NCI-H2029 treated with DMSO at 0.1 percent for 48 hours (cell line): ENCODE results near the gene TRAFD1.
A peak's percentile ranks its signal among the peaks of the same experiment; 100 is the strongest.
"Not testable (repeated sequence)": the region's sequence is repeated elsewhere in the genome, so short reads cannot be mapped to it uniquely, and the experiment has no call there.

ENCODE experiments used
- DNase-seq: peaks from one replicate; lab custom pipeline; 2025; lab: John Stamatoyannopoulos, UW

TRAFD1 gene, protein sequence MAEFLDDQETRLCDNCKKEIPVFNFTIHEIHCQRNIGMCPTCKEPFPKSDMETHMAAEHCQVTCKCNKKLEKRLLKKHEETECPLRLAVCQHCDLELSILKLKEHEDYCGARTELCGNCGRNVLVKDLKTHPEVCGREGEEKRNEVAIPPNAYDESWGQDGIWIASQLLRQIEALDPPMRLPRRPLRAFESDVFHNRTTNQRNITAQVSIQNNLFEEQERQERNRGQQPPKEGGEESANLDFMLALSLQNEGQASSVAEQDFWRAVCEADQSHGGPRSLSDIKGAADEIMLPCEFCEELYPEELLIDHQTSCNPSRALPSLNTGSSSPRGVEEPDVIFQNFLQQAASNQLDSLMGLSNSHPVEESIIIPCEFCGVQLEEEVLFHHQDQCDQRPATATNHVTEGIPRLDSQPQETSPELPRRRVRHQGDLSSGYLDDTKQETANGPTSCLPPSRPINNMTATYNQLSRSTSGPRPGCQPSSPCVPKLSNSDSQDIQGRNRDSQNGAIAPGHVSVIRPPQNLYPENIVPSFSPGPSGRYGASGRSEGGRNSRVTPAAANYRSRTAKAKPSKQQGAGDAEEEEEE

GRCh38 chr12:112125250-112125999 lies at the start of gene TRAFD1:
Gene TRAFD1 (plus strand): TSS chr12:112125560. CDS start chr12:112130523, 4,963 bp downstream.
- peak; percentile 81 for DNase-seq

- no peak for DNase-seq
Measured at GRCh38 chr12:112087055-112087850, 38.1 kb upstream of the TRAFD1 start.

DNA sequence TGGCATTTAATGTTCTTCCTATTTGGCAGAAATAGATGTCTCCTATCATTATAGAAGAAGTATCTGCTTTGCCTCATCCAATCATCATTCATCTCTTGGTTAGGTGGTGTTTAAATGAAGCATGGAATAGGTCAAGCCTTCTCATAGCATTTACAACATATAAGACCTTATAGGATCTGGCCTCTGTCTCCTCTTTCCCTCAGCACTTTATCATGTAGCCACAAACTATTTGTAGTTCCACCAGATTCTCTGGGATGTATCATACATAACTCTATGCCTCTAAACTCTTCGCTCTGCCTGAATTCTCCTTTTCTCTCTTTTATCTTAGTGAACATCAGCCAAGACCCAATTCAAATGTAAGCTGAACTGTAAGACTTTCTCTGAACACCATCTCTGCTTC lies 37.5 kb upstream of the TRAFD1 start:
- no peak for DNase-seq

DNA sequence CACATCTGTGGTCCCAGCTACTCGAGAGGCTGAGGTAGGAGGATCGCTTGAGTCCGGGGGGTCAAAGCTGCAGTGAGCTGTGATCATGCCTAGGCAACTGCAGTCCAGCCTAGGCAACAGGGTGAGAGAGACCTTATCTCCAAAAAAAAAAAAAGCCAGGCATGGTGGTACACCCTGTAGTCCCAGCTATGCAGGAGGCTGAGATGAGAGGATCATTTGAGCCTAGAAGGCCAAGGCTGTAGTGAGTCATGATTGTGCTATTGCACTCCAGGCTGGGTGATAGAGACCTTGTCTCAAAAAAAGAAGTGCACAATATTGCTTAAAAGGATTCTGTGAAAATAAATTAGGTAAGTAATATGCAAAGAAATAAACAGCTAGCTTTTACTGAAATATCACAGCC lies 33.8 kb upstream of the TRAFD1 start:
- no peak for DNase-seq

DNA sequence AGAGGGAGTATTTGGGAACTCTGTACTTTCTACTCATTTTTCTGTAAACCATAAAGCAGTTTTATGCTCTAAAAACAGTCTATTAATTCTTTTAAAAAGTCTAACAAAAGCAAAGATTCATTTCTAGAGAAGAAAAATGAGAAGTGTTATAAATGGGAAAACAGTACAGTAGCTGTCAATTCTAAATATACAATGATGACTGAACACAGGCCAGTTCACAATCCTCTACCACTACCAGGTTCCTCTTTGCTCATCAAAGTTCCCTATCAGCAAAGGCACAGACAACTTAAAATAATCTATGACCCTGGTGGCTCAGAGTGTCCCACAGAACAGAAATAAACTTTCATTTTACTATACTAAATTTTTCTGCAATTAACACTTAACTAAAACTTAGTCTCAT lies 29.3 kb upstream of the TRAFD1 start:
- DNase-seq: no peak

DNA sequence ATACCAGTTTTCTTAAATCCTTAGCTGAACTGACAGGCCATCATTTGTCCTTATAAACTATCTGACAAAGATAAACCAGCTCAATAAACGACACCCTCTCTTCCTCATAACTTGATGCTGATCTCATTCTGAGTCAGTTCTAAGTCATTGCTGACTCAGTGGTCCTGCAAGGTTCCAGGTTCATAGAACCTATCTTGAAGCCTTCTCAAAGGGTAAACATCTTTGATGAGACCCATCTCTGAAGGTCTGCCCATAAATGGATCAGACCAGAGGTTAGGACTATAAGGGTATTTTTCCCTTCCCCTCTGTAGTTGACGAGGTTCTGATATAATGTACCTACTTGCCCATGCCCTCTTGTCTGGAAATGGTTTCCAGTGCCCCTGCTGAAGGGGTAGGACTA lies 28.7 kb upstream of the TRAFD1 start:
- no peak for DNase-seq

DNA sequence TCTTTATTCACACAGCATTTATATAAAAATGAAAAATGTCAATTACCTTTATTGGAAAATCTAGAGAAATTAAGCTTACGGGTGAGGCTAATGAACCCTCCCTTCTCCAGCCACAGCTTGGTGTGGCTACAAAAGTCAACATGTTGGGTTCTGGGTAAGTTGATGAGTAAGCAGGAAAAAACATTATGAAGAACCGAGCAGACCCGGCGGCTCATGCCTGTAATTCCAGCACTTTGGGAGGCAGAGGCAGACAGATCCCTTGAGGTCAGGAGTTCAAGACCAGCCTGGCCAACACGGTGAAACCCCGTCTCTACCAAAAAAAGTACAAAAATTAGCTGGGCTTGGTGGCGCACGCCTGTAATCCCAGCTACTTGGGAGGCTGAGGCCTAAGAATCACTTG lies 27.7 kb upstream of the TRAFD1 start:
- DNase-seq: no peak

DNA sequence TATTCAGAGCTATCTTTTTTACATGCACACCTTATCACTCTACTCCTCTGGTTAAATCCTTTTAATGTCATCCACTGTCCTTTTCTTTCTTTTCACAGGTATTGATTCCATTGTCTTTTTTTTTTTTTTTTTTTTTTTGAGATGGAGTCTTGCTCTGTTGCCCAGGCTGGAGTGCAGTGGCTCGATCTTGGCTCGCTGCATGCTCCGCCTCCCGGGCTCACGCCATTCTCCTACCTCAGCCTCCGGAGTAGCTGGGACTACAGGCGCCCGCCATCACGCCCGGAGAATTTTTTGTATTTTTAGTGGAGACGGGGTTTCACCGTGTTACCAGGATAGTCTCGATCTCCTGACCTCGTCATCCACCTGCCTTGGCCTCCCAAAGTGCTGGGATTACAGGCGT lies 24.9 kb upstream of the TRAFD1 start:
- DNase-seq: not testable (repeated sequence)

DNA sequence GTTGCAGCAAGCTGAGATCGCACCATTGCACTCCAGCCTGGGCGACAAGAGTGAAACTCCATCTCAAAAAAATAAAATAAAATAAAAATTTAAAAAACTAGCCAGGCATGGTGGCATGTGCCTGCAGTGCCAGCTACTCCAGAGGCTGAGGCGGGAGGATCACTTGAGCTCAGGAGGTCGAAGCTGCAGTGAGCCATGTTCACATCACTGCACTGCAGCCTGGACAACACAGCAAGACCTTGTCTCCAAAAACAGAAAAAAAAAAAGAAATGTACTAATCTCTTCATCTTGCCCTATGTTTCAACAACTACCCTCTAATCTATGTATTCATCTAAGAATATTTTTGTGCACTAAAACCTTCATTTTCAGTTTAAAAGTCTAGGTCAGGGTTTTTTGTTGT lies 23.2 kb upstream of the TRAFD1 start:
- no peak for DNase-seq

- DNase-seq: not testable (repeated sequence)
Measured at GRCh38 chr12:112102746-112103145, 22.6 kb upstream of the TRAFD1 start.

GRCh38 chr12:112103758-112104503 lies 21.4 kb upstream of the TRAFD1 start:
- DNase-seq: no peak

GRCh38 chr12:112105891-112106290 lies 19.5 kb upstream of the TRAFD1 start:
- no peak for DNase-seq

DNA sequence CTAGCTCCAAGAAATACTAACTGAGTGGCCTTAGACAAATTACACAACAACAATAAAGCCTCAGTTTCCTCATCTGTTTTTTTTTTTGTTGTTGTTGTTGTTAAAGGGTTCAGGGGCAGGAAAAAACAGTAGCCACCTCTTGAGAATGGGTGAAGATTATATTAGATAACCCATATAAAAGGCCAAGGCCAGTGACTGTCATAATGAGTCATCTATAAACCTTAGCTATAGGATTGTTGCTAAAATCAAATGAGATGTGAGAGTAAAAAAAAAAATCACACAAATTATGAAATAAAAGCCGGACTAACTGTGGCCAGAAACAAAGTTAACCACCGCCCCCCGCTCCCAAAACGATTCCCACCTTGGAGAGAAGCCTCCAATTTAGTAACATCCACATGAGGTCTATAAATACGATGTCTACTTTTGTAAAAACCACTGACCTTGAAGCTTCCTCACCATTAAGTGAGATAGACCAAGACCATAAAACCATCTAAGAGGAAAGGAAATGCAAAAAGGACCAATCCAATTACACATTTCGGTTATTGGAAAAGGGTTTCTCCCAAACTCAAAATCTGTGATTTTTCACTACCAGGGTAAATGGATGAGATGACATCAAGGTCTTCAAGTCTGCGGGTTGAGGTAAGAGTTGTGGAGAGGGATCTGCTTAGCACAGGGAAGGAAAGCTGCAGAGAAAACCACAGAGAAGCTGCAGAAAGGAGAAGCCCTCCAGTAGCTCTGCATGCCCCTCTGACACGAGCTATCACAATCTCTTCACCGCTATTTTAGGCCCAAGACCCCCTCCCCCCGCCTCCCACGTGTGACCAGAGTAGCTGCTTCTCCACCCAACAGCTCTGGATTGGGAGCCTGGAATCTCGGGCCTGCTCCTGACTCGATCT lies 17.8 kb upstream of the TRAFD1 start:
- DNase-seq: no peak

DNA sequence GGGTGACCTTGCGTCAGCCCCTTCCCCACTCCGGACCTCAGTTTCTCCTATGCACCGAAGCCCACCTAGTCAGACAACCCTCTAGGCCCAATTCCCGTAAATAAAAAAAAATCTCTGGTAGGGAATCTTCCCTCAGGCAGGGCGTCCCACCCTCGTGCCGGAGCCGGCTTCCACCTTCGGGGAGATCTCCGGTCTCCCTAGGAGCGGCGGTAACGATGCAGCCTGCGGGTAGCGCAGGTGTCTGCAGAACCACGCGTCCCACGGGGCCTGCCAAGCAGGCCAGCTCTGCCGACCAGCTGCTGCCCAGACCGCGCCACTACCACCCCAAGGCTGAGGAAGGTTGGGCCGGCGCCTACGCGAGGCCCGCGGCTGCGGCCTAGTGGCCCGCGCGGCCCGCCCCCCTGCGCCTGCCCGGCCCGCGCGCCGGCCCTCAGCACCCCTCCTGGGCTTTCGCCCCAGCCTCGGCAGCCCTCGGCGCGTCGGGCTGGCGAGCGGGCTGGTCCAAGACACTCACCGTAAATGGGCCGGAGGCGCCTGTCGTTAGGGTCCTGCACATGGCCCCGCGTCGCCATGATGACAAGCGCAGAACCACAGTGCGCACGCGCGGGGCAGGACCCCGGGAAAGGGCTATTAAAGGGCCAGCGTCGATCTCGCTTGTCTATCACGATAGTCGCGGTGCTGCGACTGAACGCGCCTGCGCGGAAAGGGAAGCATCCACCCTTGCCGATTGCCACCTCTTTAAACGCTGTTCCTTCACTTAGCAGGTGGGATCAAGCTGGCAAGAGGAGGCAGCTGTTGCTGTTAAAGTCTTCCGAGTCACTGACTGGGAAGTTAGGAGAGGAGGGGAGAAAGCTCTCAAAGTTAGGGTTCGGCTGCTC lies 16.9 kb upstream of the TRAFD1 start, which contains the start of gene NAA25:
TSS of gene NAA25 (minus strand) at position 582 of the 878 bp plus-strand sequence. CDS start at position 572, 10 bp downstream.
- DNase-seq: peak; percentile 77

DNA sequence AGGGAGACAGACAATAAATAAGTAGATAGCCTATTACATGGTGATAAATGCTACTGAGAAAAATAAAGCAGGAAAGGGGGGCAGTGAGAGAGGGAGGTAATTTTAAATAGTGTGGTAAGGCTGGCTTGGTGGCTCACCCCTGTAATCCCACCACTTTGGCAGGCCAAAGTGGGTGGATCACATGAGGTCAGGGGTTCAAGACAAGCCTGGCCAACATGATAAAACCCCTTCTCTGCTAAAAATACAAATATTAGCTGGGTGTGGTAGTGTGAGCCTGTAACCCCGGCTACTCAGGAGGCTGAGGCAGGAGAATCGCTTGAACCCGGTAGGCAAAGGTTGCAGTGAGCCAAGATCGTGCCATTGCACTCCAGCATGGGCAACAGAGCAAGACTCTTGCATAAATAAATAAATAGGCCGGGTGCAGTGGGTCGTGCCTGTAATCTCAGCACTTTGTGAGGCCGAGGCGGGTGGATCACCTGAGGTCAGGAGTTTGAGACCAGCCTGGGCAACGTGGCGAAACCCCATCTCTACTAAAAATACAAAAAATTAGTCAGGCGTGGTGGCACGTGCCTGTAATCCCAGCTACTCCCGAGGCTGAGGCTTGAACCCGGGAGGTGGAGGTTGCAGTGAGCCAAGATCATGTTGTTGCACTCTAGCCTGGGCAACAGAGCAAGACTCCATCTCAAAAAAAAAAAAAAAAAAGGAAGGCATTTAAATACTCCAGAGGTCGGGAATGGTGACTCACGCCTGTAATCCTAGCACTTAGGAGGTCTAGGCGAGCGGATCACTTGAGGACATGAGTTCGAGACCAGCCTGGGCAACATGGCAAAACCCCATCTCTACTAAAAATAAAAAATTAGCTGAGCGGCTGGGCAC lies 14.3 kb upstream of the TRAFD1 start:
- DNase-seq: not testable (repeated sequence)

DNA sequence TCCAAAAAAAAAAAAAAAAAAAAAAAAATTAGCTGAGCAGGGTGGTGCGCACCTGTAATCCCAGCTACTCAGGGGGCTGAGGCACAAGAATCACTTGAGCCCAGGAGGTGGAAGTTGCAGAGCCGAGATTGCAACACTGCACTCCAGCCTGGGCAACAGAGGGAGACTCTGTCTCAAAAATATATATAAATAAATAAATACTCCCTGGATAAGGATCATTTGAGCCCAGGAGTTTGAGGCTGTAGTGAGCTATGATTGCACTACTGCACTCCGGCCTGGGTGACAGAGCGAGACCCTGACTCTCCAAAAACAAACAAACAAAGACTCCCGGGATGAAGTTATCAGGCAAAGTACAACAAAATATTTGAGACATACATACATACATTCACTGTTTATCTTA lies 13.4 kb upstream of the TRAFD1 start:
- no peak for DNase-seq

DNA sequence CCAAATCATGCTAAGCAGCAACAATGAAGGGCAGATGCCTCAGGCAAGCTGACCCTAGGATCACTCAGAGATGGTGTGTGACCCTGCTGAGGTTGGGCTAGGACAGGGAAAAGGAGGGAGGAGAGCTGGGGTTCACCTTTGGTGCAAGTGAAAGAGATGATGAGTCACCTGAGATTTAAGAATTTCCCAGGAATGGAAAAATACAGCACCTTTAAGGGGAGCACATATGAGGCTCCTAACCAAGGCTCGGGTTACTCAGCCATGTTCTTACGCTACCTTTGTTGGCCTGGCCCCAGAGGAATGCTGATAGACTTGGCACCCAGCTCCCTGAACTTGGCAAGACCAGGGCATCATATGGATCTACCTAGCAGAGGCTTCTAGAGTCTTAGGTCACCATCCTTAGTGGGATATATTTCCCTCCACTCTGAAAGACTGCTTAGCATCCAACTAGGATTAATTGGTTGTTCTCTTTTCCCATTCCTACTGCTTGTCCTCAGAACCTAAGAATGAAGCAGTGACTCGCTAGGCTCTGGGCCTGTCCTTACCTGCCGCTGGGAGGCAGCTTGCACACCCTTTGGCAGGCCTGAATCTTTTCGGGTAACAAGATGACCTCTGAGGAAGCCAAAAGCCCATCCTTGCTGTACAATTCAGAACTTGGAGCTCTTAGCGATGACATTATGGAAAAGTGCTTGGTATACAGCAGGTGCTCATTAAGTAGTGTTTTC lies 12.8 kb upstream of the TRAFD1 start:
- DNase-seq: peak; percentile 37
